HepG2 (cell line): ENCODE results near the gene NT5C. TPM values are rescaled to one million over a fixed set of nuclear protein-coding genes. Genes with fewer than 3 reads are reported as not detected.

Experiments
- CENPX ChIP-seq: sonication (generic); formaldehyde crosslinking; IDR thresholded peaks from 2 replicates; pipeline ENCODE4 v1.9.0; 2021; ENCODE audit warnings: mild to moderate bottlenecking, missing genetic modification reagents, moderate library complexity
- ELF4 ChIP-seq: sonication (generic); formaldehyde crosslinking; IDR thresholded peaks from 2 replicates; pipeline ENCODE4 v1.5.0; 2020; ENCODE audit warnings: missing genetic modification reagents, mild to moderate bottlenecking, moderate library complexity, borderline replicate concordance
- FOXO1 ChIP-seq: sonication (generic); formaldehyde crosslinking; IDR thresholded peaks from 2 replicates; pipeline ENCODE4 v1.4.0; 2020; ENCODE audit warnings: missing genetic modification reagents
- GTF3A ChIP-seq: sonication (generic); formaldehyde crosslinking; conservative IDR thresholded peaks from 2 replicates; pipeline ENCODE4 v1.4.0; 2020; ENCODE audit warnings: mild to moderate bottlenecking, missing genetic modification reagents
- HNF4A ChIP-seq: sonication (generic); formaldehyde crosslinking; IDR thresholded peaks from 2 replicates; pipeline ENCODE4 v1.4.0; 2020; ENCODE audit warnings: missing genetic modification reagents
- MNT ChIP-seq: fragments of 450-650 bp; IDR thresholded peaks from 2 replicates; pipeline ENCODE4 v1.6.1; 2016
- NR2F6 ChIP-seq, 2 experiments: IDR thresholded peaks; 2 replicates each; pipeline ENCODE4 v1.6.1; 2016; ENCODE audit warnings: antibody characterized with exemption in 1 of 2, mild to moderate bottlenecking in 1 of 2
- RNF2 ChIP-seq: fragments of 450-650 bp; conservative IDR thresholded peaks from 2 replicates; pipeline ENCODE4 v1.6.1; 2016; ENCODE audit warnings: low read depth
- SNAPC4 ChIP-seq: sonication (generic); formaldehyde crosslinking; IDR thresholded peaks from 2 replicates; pipeline ENCODE4 v1.4.0; 2020; ENCODE audit warnings: mild to moderate bottlenecking, missing genetic modification reagents
- TMF1 ChIP-seq: sonication (generic); formaldehyde crosslinking; IDR thresholded peaks from 2 replicates; pipeline ENCODE4 v1.8.1; 2022; ENCODE audit warnings: low read depth, missing genetic modification reagents
- XRCC5 ChIP-seq: fragments of 200-400 bp; formaldehyde crosslinking; optimal IDR thresholded peaks from 2 replicates; pipeline ENCODE3; 2017; ENCODE audit warnings: mild to moderate bottlenecking, low read length
- ZBTB40 ChIP-seq, 2 experiments: fragments of 450-650 bp in 1 of 2; sonication (generic) in 1 of 2; formaldehyde crosslinking in 1 of 2; IDR thresholded peaks; 2 replicates each; pipeline versions ENCODE4 v1.6.1 to v1.8.0; 2016 to 2022; ENCODE audit warnings: antibody characterized with exemption in 1 of 2, mild to moderate bottlenecking in 1 of 2, missing genetic modification reagents in 1 of 2
- ZFP82 ChIP-seq: sonication (generic); formaldehyde crosslinking; IDR thresholded peaks from 2 replicates; pipeline ENCODE4 v1.5.1; 2020; ENCODE audit warnings: mild to moderate bottlenecking, missing genetic modification reagents, borderline replicate concordance
- ZNF30 ChIP-seq: sonication (generic); formaldehyde crosslinking; IDR thresholded peaks from 2 replicates; pipeline ENCODE4 v1.5.0; 2020; ENCODE audit warnings: mild to moderate bottlenecking, missing genetic modification reagents
- polyA plus RNA-seq, 8 experiments: library from polyadenylated mRNA; depleted of rRNA in 3 of 8; stranded (reverse) in 7 of 8; unstranded in 1 of 8; fragments of >200 nt; fragmentation: Illumina TruSeq in 4 of 8; extraction: Trizol in 4 of 8; gene quantifications; 2 replicates each; pipeline versions ENCODE4 v1.2.1 to v1.2.3, GENCODE V29; 2011 to 2016; ENCODE audit warnings: low read depth in 4 of 8, missing spikeins in 1 of 8, mixed read lengths in 1 of 8; ENCODE audit not compliant: insufficient read depth in 1 of 8
- total RNA-seq, 5 experiments: library from RNA; depleted of rRNA; stranded (reverse); fragments of >200 nt; fragmentation: Illumina TruSeq; extraction: Trizol; gene quantifications; 2 replicates each; pipeline ENCODE4 v1.2.3, GENCODE V29; 2016; ENCODE audit warnings: low read depth in 1 of 5

The NT5C gene
- total and polyA plus RNA-seq, 2 of the 13 experiments (the other 11 are each of a cell fraction or from before 2014, with no cell fraction given): 42.8 to 48.6 TPM

GRCh38 chr17:75091855-75092327 is 39.7 kb downstream of the NT5C start (continued):
- peak; percentile 42; the same call in 1 of the 2 replicates for TF ChIP-seq MNT
- TF ChIP-seq NR2F6 (IDR thresholded peaks at IDR 0.05): no peak
- no peak for TF ChIP-seq NR2F6 (CRISPR knock-in tag; IDR thresholded peaks at IDR 0.05)
- TF ChIP-seq GTF3A (CRISPR knock-in tag): no peak
- no peak for TF ChIP-seq ZBTB40 (IDR thresholded peaks at IDR 0.05)
- no peak for TF ChIP-seq ZBTB40 (CRISPR knock-in tag; IDR thresholded peaks at IDR 0.05)
- TF ChIP-seq TMF1: 0 out of 2 replicates have a peak, but pooled peaks have one; percentile 2
- no peak for TF ChIP-seq SNAPC4 (CRISPR knock-in tag)
- no peak for TF ChIP-seq ELF4
- TF ChIP-seq HNF4A (CRISPR knock-in tag): no peak
- TF ChIP-seq FOXO1 (CRISPR knock-in tag): no peak
- TF ChIP-seq ZFP82 (CRISPR knock-in tag): no peak
- no peak for TF ChIP-seq CENPX
- no peak for TF ChIP-seq RNF2
- no peak for TF ChIP-seq XRCC5
- TF ChIP-seq ZNF30 (CRISPR knock-in tag): no peak
